Measurements from ENCODE around the gene MDM4.

- TF ChIP-seq POLR2AphosphoS5 (IDR thresholded peaks at IDR 0.05; ENCODE audit: low read depth, low read length) (no peak), REST (IDR thresholded peaks at IDR 0.05; ENCODE audit: insufficient read depth in 1 of 2, low read depth in 2 of 2, low read length in 2 of 2) (no peak), FOXP2 (optimal IDR thresholded peaks at IDR 0.05; ENCODE audit: borderline replicate concordance, extremely low read depth, extremely low read length, insufficient read depth) (no peak), TAF1 (IDR thresholded peaks at IDR 0.05; ENCODE audit: borderline replicate concordance, insufficient read depth, low read length) (no peak)
Measured at GRCh38 chr1:204568576-204569315, 52.5 kb downstream of the MDM4 start.
